Activated T-helper 2 cell treated with anti-CD3 and anti-CD28 coated beads, Interferon-gamma antibody, Interleukin-2, Interleukin-4, amounts not matched to agents 10 μg/mL and 5 μg/mL and 100 μg/mL, durations not matched to agents 14 hours and 24 hours and 36 hours (primary cell): Measurements from ENCODE around the gene ITGB1BP1. TPM values are rescaled to one million over a fixed set of nuclear protein-coding genes. Genes with fewer than 3 reads are reported as not detected.

Source experiments
- DNase-seq: peaks from one replicate; pipeline ENCODE4 v3.0.0; 2021; ENCODE audit warnings: low spot score
- H3K27ac Mint-ChIP-seq: one replicate; pipeline ENCODE4 v1.8.0; 2021; ENCODE audit warnings: mixed read lengths
- H3K27me3 Mint-ChIP-seq: one replicate; pipeline ENCODE4 v1.8.0; 2021; ENCODE audit warnings: low read depth, mixed read lengths
- H3K36me3 Mint-ChIP-seq: one replicate; pipeline ENCODE4 v1.8.0; 2021; ENCODE audit warnings: low read depth, mixed read lengths
- H3K4me1 Mint-ChIP-seq: one replicate; pipeline ENCODE4 v1.8.0; 2021; ENCODE audit warnings: low read depth, mixed read lengths
- H3K4me3 Mint-ChIP-seq: one replicate; pipeline ENCODE4 v1.8.0; 2021; ENCODE audit warnings: low read depth, mild to moderate bottlenecking, moderate library complexity, mixed read lengths
- H3K9me3 Mint-ChIP-seq: one replicate; pipeline ENCODE4 v1.8.0; 2021; ENCODE audit warnings: mixed read lengths
- intact Hi-C: fragments of 100-400 bp; cut with micrococcal nuclease; formaldehyde crosslinking; loops from one replicate; pipeline ENCODE4 v1.15.1; 2023
- total RNA-seq: library from RNA; stranded (reverse); gene quantifications from 2 replicates; pipeline ENCODE4 v1.2.3, GENCODE V29; 2022

ITGB1BP1 gene
- 118 and 128 TPM in 2 replicates for total RNA-seq

- Mint-ChIP-seq H3K9me3 (no peaks in the 10 kb centered on the region), H3K36me3 (peaks cover 32% of the 10 kb centered on the region), H3K4me3 (peak within 1 kb of the TSS; percentile 91), H3K27me3 (no peaks in the 10 kb centered on the region), H3K27ac (peak within 1 kb of the TSS; percentile 93), H3K4me1 (peaks cover 31% of the 10 kb centered on the region)
- peak; percentile 97 for DNase-seq
- intact Hi-C loops: loop anchor here (1.0 to 10.0 kb wide), 7 partner anchors 53 to 1024 kb away; partner anchors contain the start of genes ASAP2, ODC1, RRM2 and TAF1B
These were observed at the start of gene ITGB1BP1, which contains the start of gene CPSF3 for GRCh38 chr2:9423100-9423921. Gene ITGB1BP1, minus strand, starts transcription at chr2:9423528. Its CDS starts 4,831 bp downstream, at chr2:9418697. Gene CPSF3, plus strand, starts transcription at chr2:9423654. Its CDS starts 120 bp downstream, at chr2:9423774.

GRCh38 chr2:9472511-9472910, 49.2 kb upstream of the ITGB1BP1 start:
- DNase-seq: no peak
- Mint-ChIP-seq H3K27me3 (no peaks in the 10 kb centered on the region), H3K36me3 (peaks cover 50% of the 10 kb centered on the region), H3K4me3 (peak overlapping the region; percentile 20), H3K4me1 (peaks cover 22% of the 10 kb centered on the region), H3K9me3 (peaks cover 6% of the 10 kb centered on the region), H3K27ac (peak overlapping the region; percentile 18)
- intact Hi-C loops: loop anchor here (5.0 kb wide), 2 partner anchors 155 to 650 kb away; partner anchors contain the start of gene RRM2

- intact Hi-C loops: loop anchor here (5.0 kb wide), 2 partner anchors 156 to 651 kb away; partner anchors contain the start of gene RRM2
- Mint-ChIP-seq H3K27me3 (no peaks in the 10 kb centered on the region), H3K9me3 (peaks cover 2% of the 10 kb centered on the region), H3K36me3 (peaks cover 45% of the 10 kb centered on the region), H3K27ac (no peak overlapping the region), H3K4me3 (no peak overlapping the region), H3K4me1 (peaks cover 13% of the 10 kb centered on the region)
- DNase-seq: no peak
These were observed 47.9 kb upstream of the ITGB1BP1 start for GRCh38 chr2:9471206-9471605.

- Mint-ChIP-seq H3K36me3 (peaks cover 49% of the 10 kb centered on the region), H3K27me3 (no peaks in the 10 kb centered on the region), H3K27ac (no peak overlapping the region), H3K4me1 (peaks cover 8% of the 10 kb centered on the region), H3K9me3 (no peaks in the 10 kb centered on the region), H3K4me3 (no peak overlapping the region)
- no peak for DNase-seq
- intact Hi-C loops: no loop called here
These were observed 44.4 kb upstream of the ITGB1BP1 start for GRCh38 chr2:9467687-9468086.

GRCh38 chr2:9466147-9466683, 42.9 kb upstream of the ITGB1BP1 start:
- no peak for DNase-seq
- H3K4me1 Mint-ChIP-seq: peaks cover 8% of the 10 kb centered on the region
- peaks cover 47% of the 10 kb centered on the region for H3K36me3 Mint-ChIP-seq
- no peak overlapping the region for H3K27ac Mint-ChIP-seq
- H3K4me3 Mint-ChIP-seq: no peak overlapping the region
- intact Hi-C loops: no loop called here
- H3K9me3 Mint-ChIP-seq: no peaks in the 10 kb centered on the region
- H3K27me3 Mint-ChIP-seq: no peaks in the 10 kb centered on the region

- peaks cover 52% of the 10 kb centered on the region for H3K36me3 Mint-ChIP-seq
- intact Hi-C loops: no loop called here
- no peak for DNase-seq
- H3K9me3 Mint-ChIP-seq: no peaks in the 10 kb centered on the region
- no peaks in the 10 kb centered on the region for H3K27me3 Mint-ChIP-seq
- H3K4me3 Mint-ChIP-seq: no peak overlapping the region
- H3K27ac Mint-ChIP-seq: no peak overlapping the region
- peaks cover 8% of the 10 kb centered on the region for H3K4me1 Mint-ChIP-seq
These were observed 41.8 kb upstream of the ITGB1BP1 start for GRCh38 chr2:9465170-9465569.

- H3K27me3 Mint-ChIP-seq: no peaks in the 10 kb centered on the region
- peaks cover 56% of the 10 kb centered on the region for H3K36me3 Mint-ChIP-seq
- H3K4me3 Mint-ChIP-seq: no peak overlapping the region
- no peaks in the 10 kb centered on the region for H3K9me3 Mint-ChIP-seq
- intact Hi-C loops: no loop called here
- H3K4me1 Mint-ChIP-seq: peaks cover 8% of the 10 kb centered on the region
- no peak for DNase-seq
- peak overlapping the region; percentile 66 for H3K27ac Mint-ChIP-seq
These were observed 40.3 kb upstream of the ITGB1BP1 start for GRCh38 chr2:9463698-9464034.

- peaks cover 8% of the 10 kb centered on the region for H3K4me1 Mint-ChIP-seq
- peaks cover 58% of the 10 kb centered on the region for H3K36me3 Mint-ChIP-seq
- no peak for DNase-seq
- no peaks in the 10 kb centered on the region for H3K9me3 Mint-ChIP-seq
- no peaks in the 10 kb centered on the region for H3K27me3 Mint-ChIP-seq
- H3K27ac Mint-ChIP-seq: no peak overlapping the region
- no peak overlapping the region for H3K4me3 Mint-ChIP-seq
- intact Hi-C loops: no loop called here
These were observed 39.8 kb upstream of the ITGB1BP1 start for GRCh38 chr2:9462886-9463697.

- H3K27me3 Mint-ChIP-seq: no peaks in the 10 kb centered on the region
- intact Hi-C loops: no loop called here
- no peak overlapping the region for H3K27ac Mint-ChIP-seq
- peaks cover 8% of the 10 kb centered on the region for H3K4me1 Mint-ChIP-seq
- no peaks in the 10 kb centered on the region for H3K9me3 Mint-ChIP-seq
- H3K4me3 Mint-ChIP-seq: no peak overlapping the region
- no peak for DNase-seq
- peaks cover 61% of the 10 kb centered on the region for H3K36me3 Mint-ChIP-seq
These were observed 39.0 kb upstream of the ITGB1BP1 start for GRCh38 chr2:9462313-9462712.

GRCh38 chr2:9461079-9461478, 37.8 kb upstream of the ITGB1BP1 start:
- H3K9me3 Mint-ChIP-seq: no peaks in the 10 kb centered on the region
- no peaks in the 10 kb centered on the region for H3K27me3 Mint-ChIP-seq
- intact Hi-C loops: no loop called here
- no peak for DNase-seq
- H3K4me1 Mint-ChIP-seq: peaks cover 8% of the 10 kb centered on the region
- no peak overlapping the region for H3K4me3 Mint-ChIP-seq
- no peak overlapping the region for H3K27ac Mint-ChIP-seq
- H3K36me3 Mint-ChIP-seq: peaks cover 63% of the 10 kb centered on the region

- intact Hi-C loops: no loop called here
These were observed 37.2 kb upstream of the ITGB1BP1 start for GRCh38 chr2:9460441-9461017.

GRCh38 chr2:9451231-9451630, 27.9 kb upstream of the ITGB1BP1 start:
- DNase-seq: no peak
- Mint-ChIP-seq H3K9me3 (no peaks in the 10 kb centered on the region), H3K4me1 (no peaks in the 10 kb centered on the region), H3K4me3 (no peak overlapping the region), H3K36me3 (peaks cover 47% of the 10 kb centered on the region), H3K27me3 (no peaks in the 10 kb centered on the region), H3K27ac (no peak overlapping the region)
- intact Hi-C loops: no loop called here

More at GRCh38 chr2:9460441-9461017, 37.2 kb upstream of the ITGB1BP1 start:
- H3K27me3 Mint-ChIP-seq: no peaks in the 10 kb centered on the region
- H3K9me3 Mint-ChIP-seq: no peaks in the 10 kb centered on the region
- DNase-seq: no peak
- H3K4me3 Mint-ChIP-seq: no peak overlapping the region
- H3K36me3 Mint-ChIP-seq: peaks cover 60% of the 10 kb centered on the region
- H3K27ac Mint-ChIP-seq: no peak overlapping the region
- H3K4me1 Mint-ChIP-seq: peaks cover 8% of the 10 kb centered on the region
